ENCODE measurements around the gene CORO7. TPM values are rescaled to one million over a fixed set of nuclear protein-coding genes. Genes with fewer than 3 reads are reported as not detected.
A peak's percentile ranks its signal among the peaks of the same experiment; 100 is the strongest.

The CORO7 gene
- polyA plus RNA-seq, 3 donors, result 44.7 to 181 (median 68.4) TPM

GRCh38 chr16:4370151-4370550 is 46.2 kb downstream of the CORO7 start:
- peaks cover 100% of the 10 kb centered on the region for H4K20me1 ChIP-seq (ENCODE audit: insufficient read depth, low read length)
- peaks cover 3% of the 10 kb centered on the region in 3 donors for H3K27me3 Mint-ChIP-seq (ENCODE audit: low read depth in 3 of 3)
- H3K36me3 ChIP-seq (replicated peaks in 1 of 2; ENCODE audit: control insufficient read depth in 1 of 2, insufficient read depth in 2 of 2, low read length in 2 of 2), result peaks cover 35 to 52% of the 10 kb centered on the region in 2 donors
- intact Hi-C loops (cut with micrococcal nuclease), result no loop called here
- H3K4me3 ChIP-seq (replicated peaks in 1 of 3; ENCODE audit: low read depth in 2 of 3, low read length in 3 of 3), result no peak overlapping the region
- no peaks in the 10 kb centered on the region for H3K27me3 ChIP-seq (ENCODE audit: control insufficient read depth in 2 of 2, insufficient read depth in 2 of 2, low read length in 2 of 2)
- peaks cover 20% of the 10 kb centered on the region for H3K79me2 ChIP-seq (ENCODE audit: insufficient read depth, low read length)
- peaks cover 18% of the 10 kb centered on the region for H3K4me1 Mint-ChIP-seq
- TF ChIP-seq CTCF (IDR thresholded peaks at IDR 0.05), result no peak
- H3K4me3 Mint-ChIP-seq, result no peak overlapping the region
- H3K9me3 ChIP-seq (replicated peaks in 1 of 2; ENCODE audit: control insufficient read depth in 1 of 2, insufficient read depth in 1 of 2, low read length in 2 of 2), result no peaks in the 10 kb centered on the region
- no peak overlapping the region for H3K27ac Mint-ChIP-seq
- no peak overlapping the region for H3K4me2 ChIP-seq (replicated peaks; ENCODE audit: extremely low read depth, low read length, poor library complexity, severe bottlenecking)
- peaks cover 14 to 27% of the 10 kb centered on the region in 2 donors for H3K4me1 ChIP-seq (ENCODE audit: control insufficient read depth in 1 of 2, insufficient read depth in 2 of 2, low read length in 2 of 2)
- H3K9me3 Mint-ChIP-seq, result no peaks in the 10 kb centered on the region
- no peak overlapping the region for H3K27ac ChIP-seq (ENCODE audit: low read depth in 1 of 2, low read length in 2 of 2)
- no peak overlapping the region for H2AFZ ChIP-seq (ENCODE audit: insufficient read depth, low read depth, low read length, poor library complexity, severe bottlenecking)
- no peak for DNase-seq
- no peak overlapping the region for H3K9ac ChIP-seq (ENCODE audit: insufficient read depth, low read length, poor library complexity, severe bottlenecking)
- peaks cover 22 to 50% of the 10 kb centered on the region in 2 donors for H3K36me3 Mint-ChIP-seq
- 96% methylated on average over 3 of the region's 3 CpGs for WGBS (ENCODE audit: insufficient coverage)

- H4K20me1 ChIP-seq (ENCODE audit: insufficient read depth, low read length), result peaks cover 100% of the 10 kb centered on the region
- no peak for TF ChIP-seq CTCF (IDR thresholded peaks at IDR 0.05)
- Mint-ChIP-seq H3K27ac (peak overlapping the region in 1 of 7 donors; percentile 21), H3K9me3 (no peaks in the 10 kb centered on the region), H3K4me3 (no peak overlapping the region), H3K4me1 (peaks cover 18% of the 10 kb centered on the region), H3K27me3 (ENCODE audit: low read depth in 3 of 3) (peaks cover 2 to 3% (median 3%) of the 10 kb centered on the region in 3 donors), H3K36me3 (peaks cover 23 to 57% of the 10 kb centered on the region in 2 donors)
- WGBS (ENCODE audit: insufficient coverage), result 95% methylated on average over 12 of the region's 13 CpGs
- intact Hi-C loops (cut with micrococcal nuclease), result no loop called here
- no peak overlapping the region for H2AFZ ChIP-seq (ENCODE audit: insufficient read depth, low read depth, low read length, poor library complexity, severe bottlenecking)
- no peaks in the 10 kb centered on the region for H3K9me3 ChIP-seq (replicated peaks in 1 of 2; ENCODE audit: control insufficient read depth in 1 of 2, insufficient read depth in 1 of 2, low read length in 2 of 2)
- H3K4me3 ChIP-seq (replicated peaks in 1 of 3; ENCODE audit: low read depth in 2 of 3, low read length in 3 of 3), result no peak overlapping the region
- no peak overlapping the region for H3K27ac ChIP-seq (ENCODE audit: low read depth in 1 of 2, low read length in 2 of 2)
- H3K36me3 ChIP-seq (replicated peaks in 1 of 2; ENCODE audit: control insufficient read depth in 1 of 2, insufficient read depth in 2 of 2, low read length in 2 of 2), result peaks cover 42 to 62% of the 10 kb centered on the region in 2 donors
- DNase-seq, result no peak
- H3K9ac ChIP-seq (ENCODE audit: insufficient read depth, low read length, poor library complexity, severe bottlenecking), result no peak overlapping the region
- peaks cover 14 to 27% of the 10 kb centered on the region in 2 donors for H3K4me1 ChIP-seq (ENCODE audit: control insufficient read depth in 1 of 2, insufficient read depth in 2 of 2, low read length in 2 of 2)
- H3K79me2 ChIP-seq (ENCODE audit: insufficient read depth, low read length), result peaks cover 20% of the 10 kb centered on the region
- H3K27me3 ChIP-seq (ENCODE audit: control insufficient read depth in 2 of 2, insufficient read depth in 2 of 2, low read length in 2 of 2), result no peaks in the 10 kb centered on the region
- no peak overlapping the region for H3K4me2 ChIP-seq (replicated peaks; ENCODE audit: extremely low read depth, low read length, poor library complexity, severe bottlenecking)
Observed at GRCh38 chr16:4369007-4369733, 47.2 kb downstream of the CORO7 start.

All from CD14-positive monocyte (primary cell).